ENCODE data around the gene CTNNA2.

DNA sequence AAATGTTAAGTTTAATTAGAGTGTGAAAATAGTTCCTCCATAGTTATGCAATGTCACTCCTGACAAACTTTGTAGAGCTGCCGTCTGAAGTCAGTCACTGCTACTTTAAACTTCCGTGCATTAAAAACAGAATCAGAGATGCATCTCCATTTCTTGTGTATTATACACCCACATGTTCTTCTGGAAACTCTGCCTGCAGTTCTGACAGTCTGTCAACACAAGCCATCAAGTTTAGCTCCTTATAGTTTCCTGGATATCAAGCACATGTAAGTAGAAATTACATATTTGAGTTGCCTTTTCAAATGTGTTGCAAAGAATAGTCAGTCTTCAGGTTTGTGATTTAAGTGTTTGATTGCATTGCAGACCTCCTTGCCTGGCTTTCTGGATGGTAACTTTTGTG is 184.3 kb downstream of the CTNNA2 start:
- TF ChIP-seq, protein P1, sequence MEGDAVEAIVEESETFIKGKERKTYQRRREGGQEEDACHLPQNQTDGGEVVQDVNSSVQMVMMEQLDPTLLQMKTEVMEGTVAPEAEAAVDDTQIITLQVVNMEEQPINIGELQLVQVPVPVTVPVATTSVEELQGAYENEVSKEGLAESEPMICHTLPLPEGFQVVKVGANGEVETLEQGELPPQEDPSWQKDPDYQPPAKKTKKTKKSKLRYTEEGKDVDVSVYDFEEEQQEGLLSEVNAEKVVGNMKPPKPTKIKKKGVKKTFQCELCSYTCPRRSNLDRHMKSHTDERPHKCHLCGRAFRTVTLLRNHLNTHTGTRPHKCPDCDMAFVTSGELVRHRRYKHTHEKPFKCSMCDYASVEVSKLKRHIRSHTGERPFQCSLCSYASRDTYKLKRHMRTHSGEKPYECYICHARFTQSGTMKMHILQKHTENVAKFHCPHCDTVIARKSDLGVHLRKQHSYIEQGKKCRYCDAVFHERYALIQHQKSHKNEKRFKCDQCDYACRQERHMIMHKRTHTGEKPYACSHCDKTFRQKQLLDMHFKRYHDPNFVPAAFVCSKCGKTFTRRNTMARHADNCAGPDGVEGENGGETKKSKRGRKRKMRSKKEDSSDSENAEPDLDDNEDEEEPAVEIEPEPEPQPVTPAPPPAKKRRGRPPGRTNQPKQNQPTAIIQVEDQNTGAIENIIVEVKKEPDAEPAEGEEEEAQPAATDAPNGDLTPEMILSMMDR (IDR thresholded peaks at IDR 0.05), result no peak
- TF ChIP-seq POLR2A (IDR thresholded peaks at IDR 0.05), result no peak

Data from right lobe of liver (tissue), 4 donors.